Measurements from ENCODE around the gene ARHGEF9. TPM values are rescaled to one million over a fixed set of nuclear protein-coding genes. Genes with fewer than 3 reads are reported as not detected.

The ARHGEF9 gene
- total and polyA plus RNA-seq, 11 donors = 13.0 to 57.7 (median 40.2) TPM

- intact Hi-C loops (cut with DNase I) = no loop called here
- Histone ChIP-seq H3K4me1 (peaks cover 0 to 19% (median 0%) of the 10 kb centered on the region in 12 donors), H3K36me3 (peaks cover 0 to 21% (median 0%) of the 10 kb centered on the region in 9 donors), H3K9me3 (no peaks in the 10 kb centered on the region), H3K27ac (peak overlapping the region in 5 of 12 donors; percentile 19 to 46 (median 24)), H3K4me3 (no peak overlapping the region), H3K27me3 (no peaks in the 10 kb centered on the region)
- TF ChIP-seq POLR2A (IDR thresholded peaks at IDR 0.05) = no peak
- no peak for TF ChIP-seq CTCF (IDR thresholded peaks at IDR 0.05)
- WGBS, 4 donors = 65 to 81% (median 77%) methylated on average over 1 of the region's 1 CpG
- ATAC-seq = no peak
- no peak for DNase-seq
These were observed 64.7 kb downstream of the ARHGEF9 start for GRCh38 chrX:63720293-63720692.

- TF ChIP-seq POLR2A (IDR thresholded peaks at IDR 0.05) = no peak
- no peak for TF ChIP-seq CTCF (IDR thresholded peaks at IDR 0.05)
- H3K27me3 ChIP-seq = no peaks in the 10 kb centered on the region
- intact Hi-C loops (cut with DNase I) = loop anchor here in 3 of 10 donors (5.0 to 10.0 kb wide), 2 partner anchors 33 to 65 kb away; partner anchors contain the start of gene ARHGEF9 (in 1 of the 3)
- no peak overlapping the region for H3K4me3 ChIP-seq
- H3K9me3 ChIP-seq = no peaks in the 10 kb centered on the region
- peaks cover 0 to 19% (median 0%) of the 10 kb centered on the region in 12 donors for H3K4me1 ChIP-seq
- peak overlapping the region in 6 of 12 donors; percentile 12 to 46 (median 22) for H3K27ac ChIP-seq
- no peak for DNase-seq
- H3K36me3 ChIP-seq = peaks cover 0 to 21% (median 0%) of the 10 kb centered on the region in 9 donors
- peak; percentile 49 to 74 (median 64) for ATAC-seq
These were observed 65.4 kb downstream of the ARHGEF9 start for GRCh38 chrX:63719633-63720032.

DNA sequence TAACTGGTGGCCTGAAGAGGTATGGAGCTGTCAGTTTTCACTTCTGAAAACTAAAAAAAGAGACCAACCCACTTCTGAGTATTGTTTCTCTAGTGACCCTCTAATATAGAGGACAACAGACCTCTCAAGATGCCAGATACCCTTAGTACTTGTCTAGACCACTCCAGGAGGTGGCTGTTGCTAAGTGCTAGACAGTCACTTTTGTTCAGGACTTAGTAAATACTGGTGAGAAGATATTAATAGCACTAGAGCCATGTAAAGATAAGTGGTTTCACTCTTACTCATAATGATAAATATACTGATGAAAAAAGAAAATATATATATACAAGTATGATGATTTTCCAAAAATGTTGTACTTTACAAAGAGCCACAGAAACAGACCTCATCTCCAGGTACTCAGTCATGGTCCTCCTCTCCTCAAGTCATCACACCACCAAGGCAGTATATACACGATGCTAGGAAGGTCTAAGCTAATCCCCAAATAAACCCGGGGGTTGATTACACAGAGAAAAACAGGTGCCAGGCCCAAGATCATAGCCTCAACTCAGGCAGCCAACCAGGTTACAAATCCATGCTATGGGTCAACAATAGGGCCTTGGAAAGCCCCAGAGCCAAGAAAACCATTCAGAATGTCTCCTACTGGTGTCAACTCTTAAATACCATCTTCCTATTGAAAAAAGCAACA lies 66.9 kb downstream of the ARHGEF9 start:
- DNase-seq (no peak), ATAC-seq (peak in 3 of 4 donors; percentile 45 to 70 (median 56))
- Histone ChIP-seq H3K4me3 (no peak overlapping the region), H3K36me3 (peaks cover 0 to 21% (median 0%) of the 10 kb centered on the region in 9 donors), H3K9me3 (no peaks in the 10 kb centered on the region), H3K27ac (peak overlapping the region in 3 of 12 donors; percentile 6 to 43 (median 20)), H3K27me3 (no peaks in the 10 kb centered on the region), H3K4me1 (peaks cover 0 to 19% (median 0%) of the 10 kb centered on the region in 12 donors)
- WGBS, 4 donors = 45 to 68% (median 56%) methylated on average over 2 of the region's 2 CpGs
- TF ChIP-seq CTCF (IDR thresholded peaks at IDR 0.05) = no peak
- no peak for TF ChIP-seq POLR2A (IDR thresholded peaks at IDR 0.05)
- intact Hi-C loops (cut with DNase I) = loop anchor here in 3 of 10 donors (5.0 to 10.0 kb wide), 2 partner anchors 34 to 67 kb away; partner anchors contain the start of gene ARHGEF9 (in 1 of the 3)

GRCh38 chrX:63713526-63713925 lies 71.5 kb downstream of the ARHGEF9 start:
- peaks cover 0 to 12% (median 0%) of the 10 kb centered on the region in 9 donors for H3K36me3 ChIP-seq
- DNase-seq (peak in 4 of 5 donors; percentile 24 to 59 (median 40)), ATAC-seq (peak; percentile 85 to 96 (median 90))
- H3K4me1 ChIP-seq = peaks cover 0 to 5% (median 0%) of the 10 kb centered on the region in 12 donors
- 23 to 35% (median 32%) methylated on average over 2 of the region's 2 CpGs for WGBS, 4 donors
- H3K27ac ChIP-seq = peak overlapping the region in 7 of 12 donors; percentile 26 to 71 (median 50)
- H3K4me3 ChIP-seq = no peak overlapping the region
- TF ChIP-seq POLR2A (IDR thresholded peaks at IDR 0.05) (no peak), CTCF (IDR thresholded peaks at IDR 0.05) (no peak)
- no peaks in the 10 kb centered on the region for H3K9me3 ChIP-seq
- no peaks in the 10 kb centered on the region for H3K27me3 ChIP-seq
- intact Hi-C loops (cut with DNase I) = loop anchor here in 1 of 10 donors (10.0 kb wide), 1 partner anchor 71 kb away; the partner anchor contains the start of gene ARHGEF9
